Epithelial cell of esophagus (primary cell): Measurements from ENCODE around the gene CCNY.
A peak's percentile ranks its signal among the peaks of the same experiment; 100 is the strongest.

ENCODE experiments used
- DNase-seq: peaks from one replicate; pipeline ENCODE4 v3.0.0; 2010; ENCODE audit warnings: low read depth
- H3K4me3 ChIP-seq: 2 replicates; pipeline ENCODE4 v1.5.1; 2011; ENCODE audit warnings: mild to moderate bottlenecking, low read length, control low read depth
- TF ChIP-seq, protein P1 (sequence below): IDR thresholded peaks from 2 replicates; pipeline ENCODE4 v1.5.1; 2011; ENCODE audit warnings: low read depth, mild to moderate bottlenecking, low read length, control low read depth, inconsistent platforms; ENCODE audit not compliant: insufficient read depth; ENCODE audit errors: missing control alignments

CCNY gene

GRCh38 chr10:35460852-35461460 is 124.6 kb downstream of the CCNY start:
- H3K4me3 ChIP-seq: no peak overlapping the region
- no peak for DNase-seq
- TF ChIP-seq, protein P1, sequence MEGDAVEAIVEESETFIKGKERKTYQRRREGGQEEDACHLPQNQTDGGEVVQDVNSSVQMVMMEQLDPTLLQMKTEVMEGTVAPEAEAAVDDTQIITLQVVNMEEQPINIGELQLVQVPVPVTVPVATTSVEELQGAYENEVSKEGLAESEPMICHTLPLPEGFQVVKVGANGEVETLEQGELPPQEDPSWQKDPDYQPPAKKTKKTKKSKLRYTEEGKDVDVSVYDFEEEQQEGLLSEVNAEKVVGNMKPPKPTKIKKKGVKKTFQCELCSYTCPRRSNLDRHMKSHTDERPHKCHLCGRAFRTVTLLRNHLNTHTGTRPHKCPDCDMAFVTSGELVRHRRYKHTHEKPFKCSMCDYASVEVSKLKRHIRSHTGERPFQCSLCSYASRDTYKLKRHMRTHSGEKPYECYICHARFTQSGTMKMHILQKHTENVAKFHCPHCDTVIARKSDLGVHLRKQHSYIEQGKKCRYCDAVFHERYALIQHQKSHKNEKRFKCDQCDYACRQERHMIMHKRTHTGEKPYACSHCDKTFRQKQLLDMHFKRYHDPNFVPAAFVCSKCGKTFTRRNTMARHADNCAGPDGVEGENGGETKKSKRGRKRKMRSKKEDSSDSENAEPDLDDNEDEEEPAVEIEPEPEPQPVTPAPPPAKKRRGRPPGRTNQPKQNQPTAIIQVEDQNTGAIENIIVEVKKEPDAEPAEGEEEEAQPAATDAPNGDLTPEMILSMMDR: no peak

GRCh38 chr10:35462491-35462934 is 126.2 kb downstream of the CCNY start:
- TF ChIP-seq, protein P1: no peak
- no peak overlapping the region for H3K4me3 ChIP-seq
- DNase-seq: no peak

GRCh38 chr10:35463105-35463867 is 127.0 kb downstream of the CCNY start:
- no peak for DNase-seq
- TF ChIP-seq, protein P1: no peak
- no peak overlapping the region for H3K4me3 ChIP-seq

DNA sequence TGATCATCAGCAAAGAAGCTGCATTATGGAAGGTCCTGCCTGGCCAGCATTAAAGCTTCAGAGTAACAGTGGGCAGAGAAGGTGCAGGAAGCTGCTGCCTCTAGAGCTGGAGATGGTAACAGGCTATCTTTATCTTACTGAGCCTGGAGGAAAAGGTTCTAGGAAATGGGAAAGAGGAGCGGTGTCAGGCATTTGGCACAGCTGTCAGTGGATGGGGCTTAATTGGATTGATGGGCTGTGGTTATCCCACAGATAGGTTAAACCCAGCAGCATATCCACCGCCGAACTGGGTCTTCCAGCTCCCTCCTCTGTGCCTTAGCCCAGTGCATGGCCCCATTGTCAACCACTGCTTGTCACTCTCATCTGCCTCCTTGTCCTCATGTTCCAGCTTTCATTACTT is 127.6 kb downstream of the CCNY start:
- TF ChIP-seq, protein P1: no peak
- no peak for DNase-seq
- H3K4me3 ChIP-seq: no peak overlapping the region

DNA sequence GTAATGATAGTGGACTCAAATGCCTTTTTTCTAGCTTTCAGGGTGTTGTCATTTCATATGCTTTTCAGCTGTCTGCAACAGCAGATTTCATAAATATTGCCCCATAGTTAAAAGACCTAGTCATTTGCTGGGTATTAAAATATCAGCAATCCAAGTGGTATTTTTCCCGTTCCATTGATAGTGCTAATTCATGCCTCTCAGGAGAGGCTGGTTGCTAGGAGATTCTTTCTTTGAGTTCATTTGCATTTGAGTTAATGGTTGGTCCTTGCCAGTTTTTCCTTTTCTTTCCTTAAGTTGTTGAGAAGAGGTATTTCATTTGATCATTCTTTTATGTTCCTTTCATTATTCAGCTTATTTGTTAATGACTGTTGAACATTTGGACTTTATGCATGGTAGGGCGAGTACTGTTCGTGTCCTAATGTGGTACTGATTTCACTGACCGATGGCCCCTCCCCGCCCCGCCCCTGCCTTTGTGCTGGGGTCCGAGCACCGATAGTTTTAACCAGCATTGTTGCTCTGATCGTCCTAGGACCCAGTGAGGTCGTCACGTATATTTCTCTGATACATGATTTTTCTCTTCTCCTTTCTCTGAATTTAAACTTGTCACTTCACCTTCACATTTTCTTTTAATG is 128.6 kb downstream of the CCNY start:
- peak; percentile 28 for DNase-seq
- TF ChIP-seq, protein P1: no peak

DNA sequence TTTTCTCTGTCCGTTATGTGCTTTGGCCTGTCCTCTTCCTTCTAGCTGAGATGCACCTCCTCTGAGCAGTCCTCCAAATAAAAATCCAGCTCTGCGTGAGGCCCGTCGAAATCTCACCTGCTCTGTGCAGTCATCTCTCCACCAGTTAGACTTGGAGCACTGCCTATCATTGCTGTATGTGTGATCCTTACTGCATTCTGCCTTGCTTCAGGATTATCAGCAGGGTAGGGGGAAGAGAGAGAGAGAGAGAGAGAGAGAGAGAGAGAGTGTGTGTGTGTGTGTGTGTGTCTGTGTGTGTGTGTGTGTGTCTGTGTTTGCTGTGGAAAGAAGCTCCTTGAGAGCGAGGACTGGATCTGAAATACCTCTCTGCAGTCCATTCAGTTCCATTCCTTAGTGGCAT is 129.4 kb downstream of the CCNY start:
- no peak for DNase-seq
- no peak overlapping the region for H3K4me3 ChIP-seq
- TF ChIP-seq, protein P1: no peak

More for the DNA sequence above, 128.6 kb downstream of the CCNY start:
- H3K4me3 ChIP-seq: no peak overlapping the region
